Right lobe of liver (tissue), 4 donors: Measurements from ENCODE around the gene F13B.

ENCODE experiments used
- POLR2A ChIP-seq: fragments of 450-650 bp; IDR thresholded peaks from one replicate; pipeline ENCODE4 v1.6.1; 2017; ENCODE audit warnings: antibody characterized with exemption, mild to moderate bottlenecking
- TF ChIP-seq, protein P1 (sequence below), 4 donors: fragments of 200-600 bp in 3 of 4; fragments of 450-650 bp in 1 of 4; IDR thresholded peaks; one replicate each; pipeline versions ENCODE4 v1.5.1 to v1.8.0; 2016 to 2022; ENCODE audit warnings: antibody characterized with exemption in 4 of 4, mild to moderate bottlenecking in 2 of 4
- donor health status: DM: no; HTN: no; CAD: no.
- donor health status: DM: no; HTN: no; CAD: no.
- donor health status: DM: no; HTN: yes; CAD: no.

DNA sequence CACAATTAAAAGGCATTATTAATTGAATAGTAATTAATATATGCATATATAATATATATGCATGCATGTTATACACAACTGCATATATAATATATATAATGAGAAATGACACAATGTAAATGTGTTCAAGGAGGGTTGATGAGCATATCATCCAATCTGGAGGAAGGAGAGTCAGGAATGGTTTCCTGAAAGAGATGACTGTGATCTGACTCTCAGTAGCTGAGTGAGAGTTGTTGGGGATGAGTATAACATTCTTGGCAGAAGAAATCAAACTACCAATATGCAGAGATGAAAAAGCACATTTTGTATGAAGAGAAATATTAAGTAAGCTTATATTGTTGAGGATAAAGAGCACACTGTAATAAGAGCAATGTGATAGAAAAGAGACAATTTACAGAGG, 37.3 kb downstream of the F13B start:
- no peak for TF ChIP-seq POLR2A
- TF ChIP-seq, protein P1, sequence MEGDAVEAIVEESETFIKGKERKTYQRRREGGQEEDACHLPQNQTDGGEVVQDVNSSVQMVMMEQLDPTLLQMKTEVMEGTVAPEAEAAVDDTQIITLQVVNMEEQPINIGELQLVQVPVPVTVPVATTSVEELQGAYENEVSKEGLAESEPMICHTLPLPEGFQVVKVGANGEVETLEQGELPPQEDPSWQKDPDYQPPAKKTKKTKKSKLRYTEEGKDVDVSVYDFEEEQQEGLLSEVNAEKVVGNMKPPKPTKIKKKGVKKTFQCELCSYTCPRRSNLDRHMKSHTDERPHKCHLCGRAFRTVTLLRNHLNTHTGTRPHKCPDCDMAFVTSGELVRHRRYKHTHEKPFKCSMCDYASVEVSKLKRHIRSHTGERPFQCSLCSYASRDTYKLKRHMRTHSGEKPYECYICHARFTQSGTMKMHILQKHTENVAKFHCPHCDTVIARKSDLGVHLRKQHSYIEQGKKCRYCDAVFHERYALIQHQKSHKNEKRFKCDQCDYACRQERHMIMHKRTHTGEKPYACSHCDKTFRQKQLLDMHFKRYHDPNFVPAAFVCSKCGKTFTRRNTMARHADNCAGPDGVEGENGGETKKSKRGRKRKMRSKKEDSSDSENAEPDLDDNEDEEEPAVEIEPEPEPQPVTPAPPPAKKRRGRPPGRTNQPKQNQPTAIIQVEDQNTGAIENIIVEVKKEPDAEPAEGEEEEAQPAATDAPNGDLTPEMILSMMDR (IDR thresholded peaks at IDR 0.05), result no peak
